SKM-1 (cell line): ENCODE measurements around the gene SCAI.

Source experiments
- DNase-seq: peaks from one replicate; lab custom pipeline; 2025; ENCODE audit not compliant: unreplicated experiment; lab: John Stamatoyannopoulos, UW

SCAI gene

GRCh38 chr9:124894035-124894740, 249.1 kb downstream of the SCAI start:
- no peak for DNase-seq
